Fibroblast of skin of left biceps (primary cell): Measurements from ENCODE around the gene PDCD11.

ENCODE experiments used
- DNase-seq, 2 experiments: peaks; one replicate each; pipeline ENCODE4 v3.0.0-alpha.2; 2013; ENCODE audit warnings: low read depth in 2 of 2

PDCD11 gene

GRCh38 chr10:103451091-103451813 is 54.8 kb downstream of the PDCD11 start:
- no peak for DNase-seq

GRCh38 chr10:103451831-103452505 is 55.5 kb downstream of the PDCD11 start, which contains the start of gene CALHM2:
Gene CALHM2, minus strand, starts transcription at chr10:103452370. Its CDS starts 2,429 bp downstream, at chr10:103449941.
- no peak for DNase-seq

GRCh38 chr10:103452506-103453230 is 56.2 kb downstream of the PDCD11 start:
- DNase-seq: no peak

DNA sequence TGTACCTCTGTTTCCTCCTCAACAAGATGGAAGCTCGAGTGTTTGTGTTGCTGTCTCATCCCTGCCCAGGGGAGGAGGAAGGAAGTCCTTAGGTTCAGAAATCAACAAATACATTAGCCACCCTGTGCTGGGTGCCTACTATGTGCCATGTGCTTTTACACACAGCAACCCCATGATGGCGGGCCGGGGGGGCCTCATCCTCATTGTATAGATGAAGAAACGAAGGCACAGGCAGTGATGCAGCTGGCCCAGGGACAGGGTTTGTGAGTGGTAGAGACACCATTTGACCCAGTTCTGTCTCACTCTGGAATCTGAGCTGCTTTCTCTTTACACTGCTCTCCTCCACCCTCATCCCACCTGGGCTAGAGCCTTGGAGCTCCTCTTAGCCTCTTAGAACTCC is 57.6 kb downstream of the PDCD11 start:
- no peak for DNase-seq

GRCh38 chr10:103455235-103455634 is 58.8 kb downstream of the PDCD11 start:
- DNase-seq: no peak

DNA sequence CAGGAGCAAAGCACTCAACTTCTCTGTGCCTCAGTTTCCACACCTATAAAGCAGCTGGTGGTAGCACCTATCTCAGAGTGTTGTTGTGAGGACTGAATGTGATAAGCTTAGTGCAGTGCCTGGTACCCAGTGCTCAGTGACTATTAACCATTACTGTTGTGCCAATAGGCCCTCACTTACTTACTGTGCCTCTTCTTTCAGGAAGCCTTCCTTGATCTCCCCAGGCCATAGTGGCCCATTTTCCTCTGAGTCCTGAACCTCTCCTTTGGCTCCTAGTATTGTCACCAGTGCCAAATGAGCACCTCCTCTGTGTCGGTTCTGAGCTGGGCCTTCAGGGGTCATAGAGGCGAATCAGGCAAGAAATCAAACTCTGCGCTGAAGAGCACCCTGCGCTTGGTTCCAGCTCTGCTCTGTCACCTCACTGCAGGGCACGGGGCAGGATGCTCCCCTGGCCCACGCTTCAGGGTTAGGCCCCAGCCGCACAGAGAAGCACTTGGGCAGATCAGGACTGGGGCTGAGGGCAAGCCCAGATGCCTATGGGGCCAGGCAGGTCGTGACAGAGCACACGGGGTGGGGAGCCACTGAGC is 59.7 kb downstream of the PDCD11 start:
- no peak for DNase-seq

GRCh38 chr10:103457176-103457712 is 60.8 kb downstream of the PDCD11 start:
- no peak for DNase-seq

DNA sequence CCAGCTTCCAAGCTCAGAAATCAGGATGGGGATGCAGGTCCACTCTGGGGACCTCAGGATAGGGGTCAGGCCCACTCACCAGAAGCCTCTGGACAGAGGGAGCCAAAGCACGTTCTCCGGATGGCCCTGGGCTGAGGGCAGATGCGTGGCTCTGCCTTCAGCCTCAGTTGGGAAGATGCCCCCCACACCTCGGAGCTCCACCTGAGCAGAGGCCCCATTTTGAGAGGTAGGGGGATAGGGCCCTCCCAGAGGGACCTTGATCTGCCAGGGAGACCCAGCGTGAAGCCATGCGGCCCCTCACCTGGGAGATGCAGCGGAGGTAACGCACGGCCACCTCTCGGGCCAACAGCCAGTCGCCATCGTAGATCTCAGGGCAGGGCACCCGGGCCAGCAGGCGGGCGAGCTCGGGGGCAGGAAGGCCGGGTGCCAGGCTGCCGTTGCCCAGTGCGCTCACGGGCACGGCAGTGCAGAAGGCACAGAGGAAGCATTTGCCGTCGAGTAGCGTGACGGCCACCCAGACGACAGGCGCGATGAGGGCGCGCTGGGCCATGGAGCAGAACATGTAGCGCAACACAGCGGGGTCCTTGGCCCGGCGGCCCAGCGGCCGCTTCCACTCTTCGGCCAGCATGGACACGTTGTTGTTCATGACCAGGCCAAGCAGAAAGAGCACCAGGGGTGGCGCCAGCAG is 61.6 kb downstream of the PDCD11 start:
- no peak for DNase-seq

- no peak for DNase-seq
Observed at GRCh38 chr10:103458720-103459119, 62.3 kb downstream of the PDCD11 start, which contains the start of gene CALHM1. Gene CALHM1, minus strand, starts transcription at chr10:103458900. Its CDS starts 149 bp downstream, at chr10:103458751.

DNA sequence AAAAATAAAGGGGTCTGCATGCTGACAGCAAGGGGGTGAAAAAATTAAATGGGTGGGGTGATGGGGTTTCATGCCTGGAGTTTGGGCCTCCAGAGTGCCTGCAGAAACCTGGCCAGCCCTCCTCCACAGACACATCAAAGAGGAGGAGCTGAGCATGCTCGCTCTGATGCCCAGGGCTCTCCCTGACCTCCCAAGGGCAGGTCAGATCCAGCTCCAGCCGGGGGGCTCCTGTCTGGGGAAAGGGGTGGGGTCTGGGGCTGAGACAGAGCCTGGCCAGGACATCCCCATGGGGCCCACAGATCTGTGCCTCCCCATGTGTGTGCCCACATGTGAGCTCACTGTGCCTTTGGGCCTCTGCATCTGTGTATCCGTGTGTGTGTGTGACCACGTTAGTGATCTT is 63.2 kb downstream of the PDCD11 start:
- DNase-seq: no peak

DNA sequence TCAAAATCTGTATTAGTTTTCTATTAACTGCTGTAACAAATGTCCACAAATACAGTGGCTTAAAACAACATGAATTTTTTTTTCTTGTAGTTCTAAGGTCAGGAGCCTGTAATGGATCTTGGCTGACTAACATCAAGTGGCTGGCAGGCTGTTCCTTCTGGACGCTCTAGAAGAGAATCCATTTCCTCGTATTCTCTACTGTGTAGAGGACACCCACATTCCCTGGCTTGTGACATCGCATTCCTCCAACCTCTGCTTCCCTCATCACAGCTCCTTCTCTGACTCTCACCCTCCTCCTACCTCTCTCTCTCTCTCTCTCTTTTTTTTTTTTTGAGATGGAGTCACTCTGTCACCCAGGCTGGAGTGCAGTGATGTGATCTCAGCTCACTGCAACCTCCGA is 67.1 kb downstream of the PDCD11 start:
- DNase-seq: no peak

GRCh38 chr10:103465411-103466179 is 69.2 kb downstream of the PDCD11 start:
- no peak for DNase-seq

DNA sequence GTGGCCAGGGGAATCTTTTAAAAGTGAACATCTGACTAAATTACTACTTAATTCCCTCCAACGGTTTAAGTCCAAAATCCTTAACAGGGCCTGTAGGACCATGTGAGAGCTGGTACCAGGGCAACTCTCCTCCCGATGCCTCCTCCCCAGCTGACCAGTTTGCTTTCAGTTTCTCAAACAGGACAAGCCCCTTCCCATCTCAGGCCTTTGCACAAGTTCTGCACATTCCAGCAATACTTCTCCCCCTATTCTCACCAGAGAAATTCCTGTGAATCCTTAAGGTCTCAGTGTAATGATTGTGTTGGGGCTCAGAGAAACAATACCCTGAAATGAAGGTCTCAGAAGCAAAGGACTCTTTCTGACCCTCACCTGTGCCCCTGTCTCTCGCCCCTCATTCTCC is 70.3 kb downstream of the PDCD11 start:
- DNase-seq: no peak

- no peak for DNase-seq
Observed at GRCh38 chr10:103467406-103467805, 71.0 kb downstream of the PDCD11 start.

- DNase-seq: no peak
Observed at GRCh38 chr10:103469201-103469600, 72.8 kb downstream of the PDCD11 start.

DNA sequence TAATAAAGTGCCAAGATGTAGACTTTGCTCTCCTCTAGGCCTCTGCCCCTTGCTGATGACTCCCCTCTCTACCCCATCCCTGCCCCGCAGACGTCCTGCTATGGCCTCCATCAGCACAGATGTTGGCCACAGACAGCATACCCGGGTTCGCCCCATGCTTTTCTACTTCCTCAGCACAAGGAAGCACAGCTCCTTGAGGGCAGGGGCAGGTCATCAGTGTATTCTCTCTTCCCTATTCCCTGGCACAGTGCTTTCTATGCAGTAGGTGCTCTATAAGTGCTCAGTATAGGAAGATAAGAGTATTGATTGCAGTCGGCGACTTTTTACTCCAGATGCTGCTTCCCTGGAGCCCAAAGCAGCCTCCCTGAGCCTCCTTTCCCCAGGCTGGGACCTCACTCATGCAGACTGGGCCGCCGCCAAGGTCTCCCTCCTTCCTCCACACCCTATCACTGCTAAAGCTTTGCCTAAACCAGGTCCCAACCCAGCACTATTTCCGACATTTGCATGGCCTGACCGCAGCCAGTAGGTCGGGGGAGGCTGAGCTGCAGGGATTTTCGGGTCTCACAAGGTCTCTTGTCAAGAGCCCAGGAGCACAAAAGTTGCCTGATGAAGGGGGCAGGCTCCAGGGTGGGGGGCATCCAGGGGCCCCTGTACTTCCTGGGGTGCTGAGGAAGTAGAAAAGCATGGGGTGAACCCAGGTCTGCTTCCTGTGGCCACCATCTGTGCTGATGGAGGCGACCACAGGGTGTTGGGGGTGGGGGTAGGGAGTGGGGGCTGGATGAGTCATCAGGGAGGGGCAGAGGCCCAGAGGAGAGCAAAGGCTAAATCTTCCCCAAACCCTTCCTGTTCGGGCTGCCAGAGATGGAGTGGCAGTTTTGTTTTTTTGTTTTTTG is 74.6 kb downstream of the PDCD11 start:
- no peak for DNase-seq

DNA sequence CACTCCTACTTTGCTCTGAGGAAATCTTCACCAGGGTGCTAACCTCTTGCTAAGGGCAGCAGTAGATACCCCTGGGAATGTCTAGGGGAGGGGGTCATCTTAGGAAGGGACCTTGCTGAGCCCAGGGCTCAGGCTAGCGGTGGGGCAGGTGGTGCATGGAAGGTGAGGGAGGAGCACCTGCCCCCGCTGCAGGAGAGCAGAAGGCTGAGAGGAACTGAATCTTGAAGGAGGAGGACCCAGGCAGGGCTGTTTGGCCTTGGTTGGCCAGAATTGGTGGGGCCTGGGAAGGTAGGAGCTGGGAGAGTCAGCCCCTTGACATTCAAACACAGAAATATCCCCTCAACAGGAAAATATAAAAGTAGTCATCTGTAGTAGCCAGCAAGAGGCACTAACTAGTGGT is 75.6 kb downstream of the PDCD11 start:
- DNase-seq: no peak

- no peak for DNase-seq
Observed at GRCh38 chr10:103473261-103473671, 76.8 kb downstream of the PDCD11 start.

- DNase-seq: no peak
Observed at GRCh38 chr10:103474077-103474476, 77.7 kb downstream of the PDCD11 start.

GRCh38 chr10:103475437-103475836 is 79.0 kb downstream of the PDCD11 start:
- no peak for DNase-seq
